Smooth muscle cell of trachea (primary cell): ENCODE results near the gene RPS24. TPM values are rescaled to one million over a fixed set of nuclear protein-coding genes. Genes with fewer than 3 reads are reported as not detected.

ENCODE experiments used
- total RNA-seq: library from RNA; depleted of rRNA; stranded (reverse); fragments of >200 nt; gene quantifications from 2 replicates; pipeline ENCODE4 v1.2.1, GENCODE V29; 2014

RPS24 gene
- total RNA-seq = 1,902 and 2,033 TPM in 2 replicates

GRCh38 chr10:78033637-78034470 is at the start of gene RPS24:
Gene RPS24, plus strand, starts transcription at chr10:78033863. Its CDS starts 39 bp downstream, at chr10:78033902.

GRCh38 chr10:78029269-78030226 is 4.1 kb upstream of the RPS24 start, which contains the start of gene POLR3A:
Gene POLR3A, minus strand, starts transcription at chr10:78029515. Its CDS starts 108 bp downstream, at chr10:78029407.

Other genes with a start within 250 kb of the RPS24 start
- gene DLG5, start 107.1 kb upstream of the RPS24 start, total RNA-seq = 46.1 and 75.8 TPM in 2 replicates
- 17.9 and 19.5 TPM in 2 replicates for gene POLR3A, start 4.3 kb upstream of the RPS24 start, total RNA-seq